HL-60 (cell line): ENCODE measurements around the gene SLC6A9.

Source experiments
- DNase-seq, 2 experiments: peaks; one replicate each; pipeline ENCODE4 v3.0.0-alpha.2; 2010 to 2020; ENCODE audit warnings: low read depth in 1 of 2, low spot score in 1 of 2
- H3K27ac ChIP-seq: fragments of 250-450 bp; sonication (Bioruptor Pico); replicated peaks from 2 replicates; pipeline ENCODE4 v1.5.1; 2020; ENCODE audit warnings: mild to moderate bottlenecking, moderate library complexity
- H3K27me3 ChIP-seq: fragments of 250-450 bp; sonication (Bioruptor Pico); 2 replicates; pipeline ENCODE4 v1.5.1; 2021; ENCODE audit warnings: mild to moderate bottlenecking, moderate library complexity; ENCODE audit not compliant: insufficient read depth, poor library complexity, severe bottlenecking
- H3K4me3 ChIP-seq: replicated peaks from 2 replicates; pipeline ENCODE4 v1.5.1; 2011; ENCODE audit warnings: mild to moderate bottlenecking, control low read depth, low read length; ENCODE audit not compliant: insufficient read depth
- GABPA ChIP-seq: IDR thresholded peaks from 2 replicates; pipeline ENCODE4 v1.6.1; 2012; ENCODE audit warnings: low read depth
- POLR2AphosphoS5 ChIP-seq: IDR thresholded peaks from 2 replicates; pipeline ENCODE4 v1.6.1; 2012; ENCODE audit warnings: low read depth
- SPI1 ChIP-seq: IDR thresholded peaks from 2 replicates; pipeline ENCODE4 v1.6.1; 2012; ENCODE audit warnings: low read depth, mild to moderate bottlenecking, borderline replicate concordance
- TF ChIP-seq, protein P1 (sequence below): IDR thresholded peaks from 2 replicates; pipeline ENCODE4 v1.6.1; 2012; ENCODE audit warnings: low read depth; ENCODE audit not compliant: insufficient replicate concordance
- TF ChIP-seq, protein P2 (sequence below): IDR thresholded peaks from one replicate; pipeline ENCODE4 v1.5.1; 2011; ENCODE audit warnings: low read length, control low read depth, inconsistent platforms; ENCODE audit not compliant: insufficient read depth

The SLC6A9 gene

GRCh38 chr1:43968348-43968948 is 62.8 kb downstream of the SLC6A9 start:
- no peaks in the 10 kb centered on the region for H3K27me3 ChIP-seq
- no peak overlapping the region for H3K4me3 ChIP-seq
- TF ChIP-seq, protein P1, sequence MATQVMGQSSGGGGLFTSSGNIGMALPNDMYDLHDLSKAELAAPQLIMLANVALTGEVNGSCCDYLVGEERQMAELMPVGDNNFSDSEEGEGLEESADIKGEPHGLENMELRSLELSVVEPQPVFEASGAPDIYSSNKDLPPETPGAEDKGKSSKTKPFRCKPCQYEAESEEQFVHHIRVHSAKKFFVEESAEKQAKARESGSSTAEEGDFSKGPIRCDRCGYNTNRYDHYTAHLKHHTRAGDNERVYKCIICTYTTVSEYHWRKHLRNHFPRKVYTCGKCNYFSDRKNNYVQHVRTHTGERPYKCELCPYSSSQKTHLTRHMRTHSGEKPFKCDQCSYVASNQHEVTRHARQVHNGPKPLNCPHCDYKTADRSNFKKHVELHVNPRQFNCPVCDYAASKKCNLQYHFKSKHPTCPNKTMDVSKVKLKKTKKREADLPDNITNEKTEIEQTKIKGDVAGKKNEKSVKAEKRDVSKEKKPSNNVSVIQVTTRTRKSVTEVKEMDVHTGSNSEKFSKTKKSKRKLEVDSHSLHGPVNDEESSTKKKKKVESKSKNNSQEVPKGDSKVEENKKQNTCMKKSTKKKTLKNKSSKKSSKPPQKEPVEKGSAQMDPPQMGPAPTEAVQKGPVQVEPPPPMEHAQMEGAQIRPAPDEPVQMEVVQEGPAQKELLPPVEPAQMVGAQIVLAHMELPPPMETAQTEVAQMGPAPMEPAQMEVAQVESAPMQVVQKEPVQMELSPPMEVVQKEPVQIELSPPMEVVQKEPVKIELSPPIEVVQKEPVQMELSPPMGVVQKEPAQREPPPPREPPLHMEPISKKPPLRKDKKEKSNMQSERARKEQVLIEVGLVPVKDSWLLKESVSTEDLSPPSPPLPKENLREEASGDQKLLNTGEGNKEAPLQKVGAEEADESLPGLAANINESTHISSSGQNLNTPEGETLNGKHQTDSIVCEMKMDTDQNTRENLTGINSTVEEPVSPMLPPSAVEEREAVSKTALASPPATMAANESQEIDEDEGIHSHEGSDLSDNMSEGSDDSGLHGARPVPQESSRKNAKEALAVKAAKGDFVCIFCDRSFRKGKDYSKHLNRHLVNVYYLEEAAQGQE: peak; percentile 98
- TF ChIP-seq POLR2AphosphoS5: no peak
- no peak overlapping the region for H3K27ac ChIP-seq
- no peak for DNase-seq

GRCh38 chr1:43965316-43965715 is 65.9 kb downstream of the SLC6A9 start:
- no peak for DNase-seq
- no peaks in the 10 kb centered on the region for H3K27me3 ChIP-seq
- no peak overlapping the region for H3K27ac ChIP-seq
- H3K4me3 ChIP-seq: no peak overlapping the region
- TF ChIP-seq, protein P1: no peak
- TF ChIP-seq, protein P2, sequence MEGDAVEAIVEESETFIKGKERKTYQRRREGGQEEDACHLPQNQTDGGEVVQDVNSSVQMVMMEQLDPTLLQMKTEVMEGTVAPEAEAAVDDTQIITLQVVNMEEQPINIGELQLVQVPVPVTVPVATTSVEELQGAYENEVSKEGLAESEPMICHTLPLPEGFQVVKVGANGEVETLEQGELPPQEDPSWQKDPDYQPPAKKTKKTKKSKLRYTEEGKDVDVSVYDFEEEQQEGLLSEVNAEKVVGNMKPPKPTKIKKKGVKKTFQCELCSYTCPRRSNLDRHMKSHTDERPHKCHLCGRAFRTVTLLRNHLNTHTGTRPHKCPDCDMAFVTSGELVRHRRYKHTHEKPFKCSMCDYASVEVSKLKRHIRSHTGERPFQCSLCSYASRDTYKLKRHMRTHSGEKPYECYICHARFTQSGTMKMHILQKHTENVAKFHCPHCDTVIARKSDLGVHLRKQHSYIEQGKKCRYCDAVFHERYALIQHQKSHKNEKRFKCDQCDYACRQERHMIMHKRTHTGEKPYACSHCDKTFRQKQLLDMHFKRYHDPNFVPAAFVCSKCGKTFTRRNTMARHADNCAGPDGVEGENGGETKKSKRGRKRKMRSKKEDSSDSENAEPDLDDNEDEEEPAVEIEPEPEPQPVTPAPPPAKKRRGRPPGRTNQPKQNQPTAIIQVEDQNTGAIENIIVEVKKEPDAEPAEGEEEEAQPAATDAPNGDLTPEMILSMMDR: no peak
- TF ChIP-seq SPI1 (no peak), POLR2AphosphoS5 (no peak), GABPA (no peak)

DNA sequence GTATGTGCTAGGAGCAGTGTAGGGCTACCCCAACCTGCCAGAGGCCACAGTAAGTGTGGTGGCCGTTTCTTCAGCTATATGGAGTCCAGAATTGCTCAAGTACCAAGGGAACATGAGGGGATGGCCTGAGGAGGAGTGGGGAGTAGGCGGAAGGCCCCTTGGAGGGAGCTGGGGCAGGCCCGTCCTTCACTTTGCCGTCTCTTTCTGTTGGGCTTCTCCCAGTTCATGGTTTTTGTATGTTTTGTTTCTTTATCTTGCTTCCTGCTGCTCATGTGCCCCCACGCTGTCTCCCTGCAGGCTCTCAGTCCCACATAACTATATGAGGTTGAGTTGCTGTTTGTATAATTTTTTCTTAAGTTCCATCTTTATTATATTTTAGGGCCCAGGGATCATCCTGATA is 67.4 kb downstream of the SLC6A9 start:
- H3K4me3 ChIP-seq: no peak overlapping the region
- peak overlapping the region; percentile 80 for H3K27ac ChIP-seq
- H3K27me3 ChIP-seq: no peaks in the 10 kb centered on the region
- DNase-seq: no peak
- TF ChIP-seq, protein P2: no peak
- TF ChIP-seq SPI1: no peak
- TF ChIP-seq POLR2AphosphoS5: no peak
- no peak for TF ChIP-seq GABPA
- TF ChIP-seq, protein P1: no peak

DNA sequence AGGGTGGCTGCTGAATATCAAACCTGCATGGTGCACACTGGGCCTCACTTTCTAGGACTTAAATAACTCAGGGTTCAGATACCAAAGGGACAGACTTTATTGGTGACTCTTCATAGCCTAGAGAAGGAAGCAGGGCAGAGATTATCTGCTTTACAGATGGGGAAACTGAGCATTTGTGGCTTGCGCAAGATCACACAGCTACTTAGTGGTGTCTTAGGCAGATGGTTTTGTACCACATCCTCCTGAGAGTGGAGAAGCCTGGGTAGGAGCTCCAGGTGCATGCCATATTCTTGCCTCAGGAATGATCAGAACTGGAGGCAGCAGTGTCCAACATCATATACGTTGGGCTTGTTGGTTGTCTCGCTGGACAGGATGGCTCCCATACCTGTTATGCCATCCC is 68.3 kb downstream of the SLC6A9 start:
- peak; percentile 69 to 79 for DNase-seq
- Histone ChIP-seq H3K4me3 (no peak overlapping the region), H3K27ac (peak overlapping the region; percentile 80), H3K27me3 (no peaks in the 10 kb centered on the region)
- TF ChIP-seq, protein P1: no peak
- no peak for TF ChIP-seq POLR2AphosphoS5
- no peak for TF ChIP-seq SPI1
- TF ChIP-seq GABPA: no peak
- TF ChIP-seq, protein P2: no peak
